CD14-positive monocyte (primary cell): ENCODE results near the gene MID1IP1. TPM values are rescaled to one million over a fixed set of nuclear protein-coding genes. Genes with fewer than 3 reads are reported as not detected.

ENCODE experiments used
- DNase-seq, 3 donors: peaks; one replicate each; pipeline ENCODE4 v3.0.0-alpha.2; 2011 to 2022
- H2AFZ ChIP-seq: 2 replicates; pipeline ENCODE4 v1.6.0; 2012; ENCODE audit warnings: mild to moderate bottlenecking, low read depth, low read length, inconsistent platforms; ENCODE audit not compliant: insufficient read depth, poor library complexity, severe bottlenecking
- H3K27ac ChIP-seq, 2 donors: 1 replicate in 1 of 2; 2 replicates in 1 of 2; pipeline ENCODE4 v1.5.1; 2012 to 2013; ENCODE audit warnings: low read length in 2 of 2, control low read depth in 1 of 2, inconsistent platforms in 1 of 2, low read depth in 1 of 2, mild to moderate bottlenecking in 1 of 2
- H3K27me3 ChIP-seq, 2 donors: one replicate each; pipeline versions ENCODE4 v1.6.0 to v1.6.1; 2011 to 2013; ENCODE audit warnings: low read length in 2 of 2; ENCODE audit not compliant: control insufficient read depth in 2 of 2, insufficient read depth in 2 of 2
- H3K36me3 ChIP-seq, 2 donors: replicated peaks in 1 of 2; 1 replicate in 1 of 2; 2 replicates in 1 of 2; pipeline versions ENCODE4 v1.5.1 to v1.6.1; 2012 to 2013; ENCODE audit warnings: low read length in 2 of 2, control low read depth in 1 of 2, inconsistent platforms in 1 of 2, mild to moderate bottlenecking in 1 of 2; ENCODE audit not compliant: insufficient read depth in 2 of 2, control insufficient read depth in 1 of 2
- H3K4me1 ChIP-seq, 2 donors: 1 replicate in 1 of 2; 2 replicates in 1 of 2; pipeline versions ENCODE4 v1.5.1 to v1.6.1; 2012 to 2013; ENCODE audit warnings: low read length in 2 of 2, control low read depth in 1 of 2, inconsistent platforms in 1 of 2, mild to moderate bottlenecking in 1 of 2, moderate library complexity in 1 of 2; ENCODE audit not compliant: insufficient read depth in 2 of 2, control insufficient read depth in 1 of 2
- H3K4me2 ChIP-seq: replicated peaks from 2 replicates; pipeline ENCODE3; 2012; ENCODE audit warnings: low read length, moderate library complexity, mild to moderate bottlenecking; ENCODE audit not compliant: poor library complexity, severe bottlenecking; ENCODE audit errors: extremely low read depth
- H3K4me3 ChIP-seq, 3 experiments: fragments of 200-600 bp in 1 of 3; sonication (generic) in 1 of 3; replicated peaks in 1 of 3; 1 replicate in 2 of 3; 2 replicates in 1 of 3; pipeline ENCODE4 v1.5.1; 2011 to 2013; ENCODE audit warnings: low read length in 3 of 3, mild to moderate bottlenecking in 3 of 3, control low read depth in 2 of 3, low read depth in 2 of 3, inconsistent platforms in 1 of 3, moderate library complexity in 1 of 3
- H3K79me2 ChIP-seq: 2 replicates; pipeline ENCODE4 v1.6.0; 2012; ENCODE audit warnings: mild to moderate bottlenecking, control low read depth, inconsistent platforms, low read length, moderate library complexity; ENCODE audit not compliant: insufficient read depth
- H3K9ac ChIP-seq: 2 replicates; pipeline ENCODE4 v1.6.0; 2017; ENCODE audit warnings: low read length, mild to moderate bottlenecking; ENCODE audit not compliant: insufficient read depth, poor library complexity, severe bottlenecking
- H3K9me3 ChIP-seq, 2 donors: replicated peaks in 1 of 2; 1 replicate in 1 of 2; 2 replicates in 1 of 2; pipeline versions ENCODE4 v1.5.1 to v1.6.1; 2012 to 2013; ENCODE audit warnings: low read length in 2 of 2, control low read depth in 1 of 2; ENCODE audit not compliant: control insufficient read depth in 1 of 2, insufficient read depth in 1 of 2
- H4K20me1 ChIP-seq: 2 replicates; pipeline ENCODE4 v1.6.0; 2012; ENCODE audit warnings: mild to moderate bottlenecking, low read length, control low read depth, moderate library complexity; ENCODE audit not compliant: insufficient read depth
- H3K27ac Mint-ChIP-seq, 7 donors: one replicate each; pipeline ENCODE4 v1.8.0; 2020; ENCODE audit warnings: mild to moderate bottlenecking in 7 of 7, mixed read lengths in 7 of 7, moderate library complexity in 6 of 7, inconsistent platforms in 2 of 7
- H3K27me3 Mint-ChIP-seq, 3 donors: one replicate each; pipeline ENCODE4 v1.8.0; 2021 to 2022; ENCODE audit warnings: low read depth in 3 of 3, mild to moderate bottlenecking in 3 of 3, mixed read lengths in 3 of 3, moderate library complexity in 3 of 3, inconsistent platforms in 1 of 3
- H3K36me3 Mint-ChIP-seq, 2 donors: one replicate each; pipeline ENCODE4 v1.8.0; 2020; ENCODE audit warnings: mixed read lengths in 2 of 2, inconsistent platforms in 1 of 2, mild to moderate bottlenecking in 1 of 2
- H3K4me1 Mint-ChIP-seq: one replicate; pipeline ENCODE4 v1.8.0; 2020; ENCODE audit warnings: mild to moderate bottlenecking, mixed read lengths
- H3K4me3 Mint-ChIP-seq, 2 donors: one replicate each; pipeline ENCODE4 v1.8.0; 2020; ENCODE audit warnings: mild to moderate bottlenecking in 2 of 2, mixed read lengths in 2 of 2, moderate library complexity in 1 of 2
- H3K9me3 Mint-ChIP-seq, 7 donors: one replicate each; pipeline ENCODE4 v1.8.0; 2020 to 2022; ENCODE audit warnings: mixed read lengths in 7 of 7, mild to moderate bottlenecking in 6 of 7, moderate library complexity in 6 of 7, inconsistent platforms in 2 of 7
- WGBS: methylation state at CpG from one replicate; pipeline ENCODE4 v1.1.5; 2013; ENCODE audit warnings: missing lambda C conversion rate; ENCODE audit not compliant: insufficient coverage; 5-methylcytosine and 5-hydroxymethylcytosine counted together
- intact Hi-C, 2 donors: fragments of 100-400 bp; cut with micrococcal nuclease; formaldehyde crosslinking; loops; one replicate each; pipeline versions ENCODE4 v1.15.0 to v1.15.1; 2023
- polyA plus RNA-seq, 3 donors: library from polyadenylated mRNA; depleted of rRNA in 1 of 3; unstranded in 2 of 3; stranded (reverse) in 1 of 3; fragments of 300-500 nt in 2 of 3; fragments of >200 nt in 1 of 3; fragmentation: Illumina TruSeq in 2 of 3; gene quantifications; 1 replicate in 2 of 3; 2 replicates in 1 of 3; pipeline ENCODE4 v1.2.3, GENCODE V29; 2012 to 2021
- TF ChIP-seq, protein P1 (sequence below): fragments of 200-600 bp; IDR thresholded peaks from one replicate; pipeline ENCODE4 v1.8.0; 2022; ENCODE audit warnings: antibody characterized with exemption, mild to moderate bottlenecking

MID1IP1 gene
- polyA plus RNA-seq, 3 donors, result 48.4 to 138 (median 55.5) TPM

DNA sequence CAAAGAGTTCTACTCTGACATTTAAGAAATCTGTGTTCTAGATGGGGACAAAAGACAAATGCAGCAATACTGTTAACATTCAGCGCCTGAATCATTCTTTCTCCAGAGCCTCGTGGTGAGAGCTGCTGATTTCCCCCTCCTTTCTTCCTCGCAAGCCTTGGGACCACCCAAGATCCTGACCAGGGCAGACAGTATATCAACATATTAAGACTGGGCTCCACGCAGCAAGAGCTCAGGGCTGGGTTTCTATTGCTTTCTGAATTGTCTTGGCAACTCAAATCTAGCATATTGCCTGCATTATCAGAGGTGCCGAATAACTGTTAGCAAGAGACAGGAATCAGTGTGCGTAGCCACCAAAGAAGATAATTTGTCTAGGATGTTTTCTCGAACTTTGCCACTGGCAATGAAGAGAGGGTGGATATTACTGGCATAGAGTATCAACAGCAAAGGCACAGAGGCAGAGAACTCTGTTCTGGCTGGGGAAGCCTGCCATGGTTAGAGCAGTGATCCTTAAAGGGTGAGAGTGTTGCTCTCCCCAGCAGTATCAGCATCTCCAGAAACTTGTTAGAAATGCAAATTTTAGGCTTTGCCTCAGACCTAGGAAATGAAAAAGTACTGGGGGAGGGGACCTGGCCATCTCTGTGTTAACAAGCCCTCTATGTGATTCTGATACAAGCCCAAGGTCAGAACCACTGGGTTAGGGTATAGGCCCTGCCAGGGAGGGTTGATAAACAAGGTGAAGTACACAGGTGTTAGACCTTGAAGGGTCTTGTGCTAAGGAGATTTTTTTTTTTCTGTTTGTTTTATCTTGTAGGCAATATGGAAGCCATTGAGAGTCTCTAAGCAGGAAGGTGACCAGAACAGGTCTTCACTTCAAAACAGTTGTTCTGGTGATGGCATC lies 46.2 kb upstream of the MID1IP1 start:
- Mint-ChIP-seq H3K27ac (no peak overlapping the region), H3K9me3 (peaks cover 0 to 6% (median 3%) of the 10 kb centered on the region in 7 donors), H3K4me1 (peaks cover 2% of the 10 kb centered on the region), H3K4me3 (no peak overlapping the region), H3K36me3 (no peaks in the 10 kb centered on the region), H3K27me3 (peaks cover 0 to 3% (median 0%) of the 10 kb centered on the region in 3 donors)
- intact Hi-C loops, result loop anchor here (5.0 to 10.0 kb wide), 2 partner anchors 397 to 400 kb away; no protein-coding TSS in a partner anchor
- 100% methylated on average over 1 of the region's 7 CpGs for WGBS
- no peak for DNase-seq
- Histone ChIP-seq H3K4me3 (no peak overlapping the region), H4K20me1 (no peaks in the 10 kb centered on the region), H3K27me3 (no peaks in the 10 kb centered on the region), H3K9ac (no peak overlapping the region), H3K4me1 (no peaks in the 10 kb centered on the region), H3K9me3 (no peaks in the 10 kb centered on the region), H3K36me3 (no peaks in the 10 kb centered on the region), H2AFZ (no peak overlapping the region), H3K79me2 (no peaks in the 10 kb centered on the region), H3K27ac (no peak overlapping the region), H3K4me2 (no peak overlapping the region)
- TF ChIP-seq, protein P1, sequence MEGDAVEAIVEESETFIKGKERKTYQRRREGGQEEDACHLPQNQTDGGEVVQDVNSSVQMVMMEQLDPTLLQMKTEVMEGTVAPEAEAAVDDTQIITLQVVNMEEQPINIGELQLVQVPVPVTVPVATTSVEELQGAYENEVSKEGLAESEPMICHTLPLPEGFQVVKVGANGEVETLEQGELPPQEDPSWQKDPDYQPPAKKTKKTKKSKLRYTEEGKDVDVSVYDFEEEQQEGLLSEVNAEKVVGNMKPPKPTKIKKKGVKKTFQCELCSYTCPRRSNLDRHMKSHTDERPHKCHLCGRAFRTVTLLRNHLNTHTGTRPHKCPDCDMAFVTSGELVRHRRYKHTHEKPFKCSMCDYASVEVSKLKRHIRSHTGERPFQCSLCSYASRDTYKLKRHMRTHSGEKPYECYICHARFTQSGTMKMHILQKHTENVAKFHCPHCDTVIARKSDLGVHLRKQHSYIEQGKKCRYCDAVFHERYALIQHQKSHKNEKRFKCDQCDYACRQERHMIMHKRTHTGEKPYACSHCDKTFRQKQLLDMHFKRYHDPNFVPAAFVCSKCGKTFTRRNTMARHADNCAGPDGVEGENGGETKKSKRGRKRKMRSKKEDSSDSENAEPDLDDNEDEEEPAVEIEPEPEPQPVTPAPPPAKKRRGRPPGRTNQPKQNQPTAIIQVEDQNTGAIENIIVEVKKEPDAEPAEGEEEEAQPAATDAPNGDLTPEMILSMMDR, result no peak

DNA sequence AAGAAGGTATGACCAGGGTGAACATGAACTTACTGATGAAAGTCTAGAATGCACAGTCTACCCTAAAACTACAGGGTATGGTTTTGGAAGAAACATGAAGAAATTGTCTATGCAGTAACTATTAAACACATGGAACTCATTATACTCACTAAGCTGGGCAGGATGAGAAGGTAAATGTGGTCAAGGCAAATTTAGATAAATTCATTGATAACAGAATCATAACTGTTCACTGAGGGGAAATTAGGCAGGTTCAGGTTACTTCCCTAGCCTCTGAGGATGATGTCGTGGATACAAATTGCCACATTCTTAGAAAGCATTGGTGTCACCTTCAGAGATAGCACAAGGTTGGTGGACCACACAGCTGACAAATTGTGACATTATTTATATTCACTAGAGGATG lies 40.4 kb upstream of the MID1IP1 start:
- WGBS, result no CpG with 5 or more reads among the region's 1 CpG
- H3K9me3 ChIP-seq, result no peaks in the 10 kb centered on the region
- no peak for DNase-seq
- no peak overlapping the region for H3K27ac ChIP-seq
- H3K9me3 Mint-ChIP-seq, result peaks cover 0 to 6% (median 3%) of the 10 kb centered on the region in 7 donors
- no peaks in the 10 kb centered on the region for H3K4me1 Mint-ChIP-seq
- H3K27me3 Mint-ChIP-seq, result peaks cover 0 to 1% (median 0%) of the 10 kb centered on the region in 3 donors
- H4K20me1 ChIP-seq, result no peaks in the 10 kb centered on the region
- H3K27ac Mint-ChIP-seq, result no peak overlapping the region
- H3K4me3 ChIP-seq, result no peak overlapping the region
- intact Hi-C loops, result loop anchor here in 1 of 2 donors (10.0 kb wide), 1 partner anchor 224 kb away; no protein-coding TSS in a partner anchor
- TF ChIP-seq, protein P1, result no peak
- no peaks in the 10 kb centered on the region for H3K36me3 ChIP-seq
- H2AFZ ChIP-seq, result no peak overlapping the region
- H3K9ac ChIP-seq, result no peak overlapping the region
- no peak overlapping the region for H3K4me3 Mint-ChIP-seq
- H3K36me3 Mint-ChIP-seq, result no peaks in the 10 kb centered on the region
- H3K4me2 ChIP-seq, result no peak overlapping the region
- H3K4me1 ChIP-seq, result no peaks in the 10 kb centered on the region
- no peaks in the 10 kb centered on the region for H3K79me2 ChIP-seq
- no peaks in the 10 kb centered on the region for H3K27me3 ChIP-seq
